Activated CD4-positive, alpha-beta T cell treated with anti-CD3 and anti-CD28 coated beads for 4 hours (primary cell): ENCODE results near the gene HOGA1.
"Not testable (repeated sequence)": the region's sequence is repeated elsewhere in the genome, so short reads cannot be mapped to it uniquely, and the experiment has no call there.

Experiments
- DNase-seq, 2 donors: peaks; one replicate each; pipeline ENCODE4 v3.0.0-alpha.2; 2020

HOGA1 gene

DNA sequence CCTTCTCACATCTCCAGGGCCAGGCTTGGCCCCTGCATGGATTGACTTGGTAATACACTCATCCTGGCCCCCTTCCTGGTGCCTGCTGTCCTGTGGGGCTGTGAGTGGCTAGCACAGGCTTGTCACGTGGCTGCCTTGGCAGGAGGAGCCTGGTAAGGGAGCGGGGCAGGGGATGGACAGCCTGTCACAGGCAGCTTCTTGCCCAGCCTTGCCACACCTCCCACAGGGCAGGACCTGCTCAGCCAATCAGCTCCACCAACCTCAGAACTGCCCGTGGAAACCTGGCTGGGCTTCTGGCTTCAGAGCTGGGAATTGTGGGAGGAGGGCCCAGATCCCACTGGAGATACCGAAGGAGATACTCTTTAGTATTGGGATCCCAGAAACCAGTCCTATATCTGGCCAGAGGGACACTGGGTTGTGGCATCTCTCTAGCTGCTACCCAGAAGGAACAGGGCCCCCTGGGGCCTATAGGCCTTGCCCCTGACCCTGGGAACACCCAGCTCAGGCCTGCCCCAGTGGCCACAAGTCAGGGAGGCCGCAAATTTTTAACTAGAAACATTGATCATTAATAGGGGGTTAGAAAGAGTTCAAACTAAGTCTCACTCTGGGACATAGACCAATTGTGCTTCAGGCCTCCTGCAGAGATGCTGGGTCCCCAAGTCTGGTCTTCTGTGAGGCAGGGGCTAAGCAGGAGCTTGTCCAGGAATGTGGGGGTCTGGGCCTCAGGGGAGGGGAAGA, at the start of gene HOGA1:
Gene HOGA1 (plus strand): TSS at position 330 of the 738 bp plus-strand sequence. CDS start 315 bp downstream, at position 645.
- DNase-seq: no peak

DNA sequence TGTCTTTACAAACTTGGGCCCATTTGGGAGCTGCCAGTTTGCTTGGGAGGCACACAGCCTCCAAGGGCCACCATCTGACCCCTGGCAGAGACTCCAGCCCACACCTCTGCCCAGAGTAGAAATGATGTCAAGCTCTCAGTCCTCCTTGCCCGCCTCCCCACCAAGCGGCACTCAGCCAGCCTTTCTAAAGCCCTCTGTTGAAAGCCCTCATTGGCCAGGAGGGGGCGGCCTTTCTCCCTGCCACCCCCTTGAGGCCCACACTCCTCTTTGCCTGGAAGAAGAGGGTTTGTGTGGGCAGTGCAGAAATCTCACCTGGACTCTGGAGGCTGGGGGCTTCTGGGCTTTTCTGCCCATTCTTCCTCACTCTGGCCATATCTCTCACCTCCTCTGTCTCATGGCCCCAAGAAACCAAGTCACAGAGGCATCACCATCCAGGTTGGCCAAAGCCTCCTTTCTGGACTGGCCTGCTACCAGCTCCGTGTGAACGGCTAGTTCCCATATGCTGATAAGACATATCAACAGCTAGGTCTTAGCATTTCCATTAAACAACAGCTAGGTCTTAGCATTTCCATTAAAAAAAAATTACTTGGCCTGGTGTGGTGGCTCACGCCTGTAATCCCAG, 49.3 kb upstream of the HOGA1 start:
- peak in 1 of 2 donors; percentile 28 for DNase-seq

- no peak for DNase-seq
Observed at GRCh38 chr10:97537186-97537869, 46.9 kb upstream of the HOGA1 start.

DNA sequence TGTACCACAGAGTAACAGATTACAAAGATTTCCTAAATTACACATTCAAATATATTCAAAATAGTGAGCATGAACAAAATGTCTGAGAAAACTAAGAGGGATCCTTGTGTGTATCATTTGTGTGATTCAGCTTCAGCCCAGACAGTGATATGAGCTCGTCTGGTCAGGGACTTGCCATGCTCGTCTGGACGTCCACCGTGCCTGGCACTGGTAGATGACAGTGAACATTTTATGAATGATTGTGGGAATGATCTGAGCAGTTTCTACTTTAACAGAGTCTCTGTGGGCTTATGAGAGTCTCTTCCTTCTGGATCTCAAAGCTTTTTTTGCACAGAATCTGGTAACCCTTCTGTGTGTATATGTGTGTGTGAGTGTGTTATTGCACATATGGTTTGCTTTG, 45.8 kb upstream of the HOGA1 start:
- DNase-seq: no peak

GRCh38 chr10:97538839-97539238, 45.4 kb upstream of the HOGA1 start:
- DNase-seq: no peak

GRCh38 chr10:97539523-97540200, 44.5 kb upstream of the HOGA1 start:
- no peak for DNase-seq

GRCh38 chr10:97540669-97541500, 43.3 kb upstream of the HOGA1 start:
- DNase-seq: no peak

DNA sequence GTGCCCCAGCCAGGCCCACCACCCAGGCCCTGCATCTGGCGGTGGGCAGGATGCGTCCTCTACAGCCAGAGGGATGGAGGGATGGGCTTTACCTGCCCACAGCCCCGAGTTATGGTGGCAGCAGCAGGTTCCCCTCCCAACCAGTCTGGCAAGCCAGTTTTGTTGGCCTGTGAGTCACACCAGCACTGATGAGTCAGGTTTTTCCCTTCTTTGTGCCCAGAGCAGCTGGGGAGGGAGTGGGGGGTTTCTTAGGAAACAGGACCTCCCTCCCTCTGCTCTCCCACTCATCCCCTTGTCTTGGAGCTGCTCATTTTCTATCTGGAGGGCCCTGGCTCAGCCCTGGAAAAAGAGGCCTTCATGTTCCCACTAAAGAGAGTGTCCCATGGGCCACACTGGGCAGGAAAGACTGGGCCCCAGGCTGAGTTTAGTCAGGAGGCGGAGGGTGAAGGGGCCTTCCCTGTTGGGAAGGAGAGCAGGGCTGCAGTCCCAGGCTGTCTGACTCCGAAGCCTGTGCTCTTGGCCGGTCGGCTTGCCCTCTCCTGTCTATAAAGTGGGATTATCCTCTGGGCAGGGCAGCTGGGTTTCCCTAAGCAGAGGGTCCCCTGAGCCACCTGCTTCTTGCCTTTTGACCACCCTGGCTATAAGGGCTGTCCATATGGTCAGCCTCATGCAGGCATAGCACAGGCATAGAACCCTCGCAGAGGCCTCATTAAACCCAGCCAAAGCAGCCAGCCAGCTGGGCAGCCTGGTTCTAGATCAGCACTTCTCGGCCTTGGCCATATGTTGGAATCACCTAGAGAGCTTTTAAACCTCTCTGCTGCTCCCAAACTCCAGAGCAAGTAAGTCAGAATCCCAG, 41.8 kb upstream of the HOGA1 start:
- peak; percentile 44 to 49 for DNase-seq

DNA sequence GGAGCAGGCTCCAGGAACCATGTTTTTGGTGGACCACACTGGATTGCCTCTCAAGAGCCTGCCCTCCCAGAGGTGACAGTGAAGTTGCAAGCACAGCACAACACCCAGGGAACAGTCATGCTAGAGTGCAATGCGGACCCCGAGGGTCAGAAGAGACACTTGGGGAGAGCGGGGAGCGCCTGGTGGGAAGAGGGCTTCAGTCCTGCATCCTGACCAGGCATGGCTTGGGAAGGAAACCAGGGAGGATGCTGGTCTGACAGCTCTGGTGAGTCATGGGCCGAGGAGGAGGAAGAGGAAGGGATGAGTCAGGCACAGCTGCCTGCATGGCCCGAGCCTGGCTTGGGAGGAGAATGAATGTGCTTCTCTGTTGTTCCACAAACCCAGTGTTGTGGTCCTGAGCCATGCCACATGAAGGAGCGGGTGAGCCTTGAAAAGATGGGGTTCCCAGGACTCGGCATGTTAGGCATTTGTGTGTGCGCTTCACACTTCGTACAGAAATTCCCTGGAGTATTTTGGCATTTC, 41.1 kb upstream of the HOGA1 start:
- DNase-seq: peak; percentile 42 to 56

- no peak for DNase-seq
Observed at GRCh38 chr10:97546456-97547270, 37.5 kb upstream of the HOGA1 start.

GRCh38 chr10:97547271-97547600, 37.0 kb upstream of the HOGA1 start:
- no peak for DNase-seq

GRCh38 chr10:97547962-97548361, 36.2 kb upstream of the HOGA1 start:
- no peak for DNase-seq

- no peak for DNase-seq
Observed at GRCh38 chr10:97548828-97549455, 35.2 kb upstream of the HOGA1 start.

GRCh38 chr10:97549587-97550322, 34.4 kb upstream of the HOGA1 start:
- DNase-seq: no peak

GRCh38 chr10:97550336-97551149, 33.6 kb upstream of the HOGA1 start:
- no peak for DNase-seq

GRCh38 chr10:97551271-97551670, 32.9 kb upstream of the HOGA1 start:
- no peak for DNase-seq

- DNase-seq: peak; percentile 60 to 61
Observed at GRCh38 chr10:97553575-97554031, 30.6 kb upstream of the HOGA1 start.

DNA sequence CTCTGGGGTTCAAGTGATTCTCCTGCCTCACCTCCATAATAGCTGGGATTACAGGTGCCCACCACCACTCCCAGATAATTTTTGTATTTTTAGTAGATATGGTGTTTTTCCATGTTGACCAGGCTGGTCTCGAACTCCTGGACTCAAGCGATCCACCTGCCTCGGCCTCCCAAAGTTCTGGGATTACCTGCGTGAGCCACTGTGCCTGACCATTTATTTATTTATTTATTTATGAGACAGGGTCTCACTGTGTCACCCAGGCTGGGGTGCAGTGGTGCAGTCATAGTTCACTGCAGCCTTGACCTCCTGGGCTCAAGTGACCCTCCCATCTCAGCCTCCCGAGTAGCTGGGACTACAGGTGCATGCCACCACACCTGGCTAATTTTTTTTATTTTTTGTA, 29.9 kb upstream of the HOGA1 start:
- DNase-seq: not testable (repeated sequence)
